ENCODE results near the gene GLIS1. TPM values are rescaled to one million over a fixed set of nuclear protein-coding genes. Genes with fewer than 3 reads are reported as not detected.

The GLIS1 gene
- total and polyA plus RNA-seq, 2 of the 8 experiments (the other 6 are each of a cell fraction or from before 2014, with no cell fraction given), result 0.15 to 0.22 TPM

GRCh38 chr1:53560581-53561502, 178.1 kb downstream of the GLIS1 start (continued):
- no peak for TF ChIP-seq TEAD4 (IDR thresholded peaks at IDR 0.05; ENCODE audit: low read depth, low read length)
- no peak for TF ChIP-seq ZNF274 (IDR thresholded peaks at IDR 0.05; ENCODE audit: borderline replicate concordance, extremely low read depth, low read length)
- TF ChIP-seq KDM4A (IDR thresholded peaks at IDR 0.05; ENCODE audit: low read depth, low read length, severe bottlenecking), result no peak
- no peak for TF ChIP-seq JUN (IDR thresholded peaks at IDR 0.05; ENCODE audit: low read depth, low read length)

All from H1 (cell line).